Measurements from ENCODE around the gene PCCB. TPM values are rescaled to one million over a fixed set of nuclear protein-coding genes. Genes with fewer than 3 reads are reported as not detected.

The PCCB gene
- polyA plus RNA-seq, 1 donor from 2014 or later = 18.3 TPM

GRCh38 chr3:136237103-136237502 is 13.0 kb upstream of the PCCB start:
- no peaks in the 10 kb centered on the region for H3K9me2 ChIP-seq (ENCODE audit: insufficient read depth, low read length)
- no peaks in the 10 kb centered on the region for H3K79me2 ChIP-seq (replicated peaks; ENCODE audit: insufficient read depth, low read length)
- no peak overlapping the region for H3K4me2 ChIP-seq (ENCODE audit: low read length)
- no peaks in the 10 kb centered on the region for H4K20me1 ChIP-seq (ENCODE audit: insufficient read depth)
- H3F3A ChIP-seq (ENCODE audit: insufficient read depth, low read length, poor library complexity, severe bottlenecking) = no peaks in the 10 kb centered on the region
- no peak overlapping the region for H3K9ac ChIP-seq (ENCODE audit: low read length)
- no peak for TF ChIP-seq EP300 (conservative IDR thresholded peaks at IDR 0.05; ENCODE audit: poor library complexity, severe bottlenecking)
- TF ChIP-seq, protein P1, sequence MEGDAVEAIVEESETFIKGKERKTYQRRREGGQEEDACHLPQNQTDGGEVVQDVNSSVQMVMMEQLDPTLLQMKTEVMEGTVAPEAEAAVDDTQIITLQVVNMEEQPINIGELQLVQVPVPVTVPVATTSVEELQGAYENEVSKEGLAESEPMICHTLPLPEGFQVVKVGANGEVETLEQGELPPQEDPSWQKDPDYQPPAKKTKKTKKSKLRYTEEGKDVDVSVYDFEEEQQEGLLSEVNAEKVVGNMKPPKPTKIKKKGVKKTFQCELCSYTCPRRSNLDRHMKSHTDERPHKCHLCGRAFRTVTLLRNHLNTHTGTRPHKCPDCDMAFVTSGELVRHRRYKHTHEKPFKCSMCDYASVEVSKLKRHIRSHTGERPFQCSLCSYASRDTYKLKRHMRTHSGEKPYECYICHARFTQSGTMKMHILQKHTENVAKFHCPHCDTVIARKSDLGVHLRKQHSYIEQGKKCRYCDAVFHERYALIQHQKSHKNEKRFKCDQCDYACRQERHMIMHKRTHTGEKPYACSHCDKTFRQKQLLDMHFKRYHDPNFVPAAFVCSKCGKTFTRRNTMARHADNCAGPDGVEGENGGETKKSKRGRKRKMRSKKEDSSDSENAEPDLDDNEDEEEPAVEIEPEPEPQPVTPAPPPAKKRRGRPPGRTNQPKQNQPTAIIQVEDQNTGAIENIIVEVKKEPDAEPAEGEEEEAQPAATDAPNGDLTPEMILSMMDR (IDR thresholded peaks at IDR 0.05; ENCODE audit: poor library complexity, severe bottlenecking) = no peak
- no peak for TF ChIP-seq EZH2 (IDR thresholded peaks at IDR 0.05; ENCODE audit: borderline replicate concordance, insufficient read depth, low read length, poor library complexity, severe bottlenecking)
- no peak for TF ChIP-seq SMC3 (conservative IDR thresholded peaks at IDR 0.05; ENCODE audit: poor library complexity)
- no peak for TF ChIP-seq REST (IDR thresholded peaks at IDR 0.05; ENCODE audit: borderline replicate concordance)
- no peak for TF ChIP-seq TAF1 (IDR thresholded peaks at IDR 0.05; ENCODE audit: low read depth)
- TF ChIP-seq RAD21 (conservative IDR thresholded peaks at IDR 0.05) = no peak
- no peak for TF ChIP-seq POLR2AphosphoS5 (IDR thresholded peaks at IDR 0.05)
- TF ChIP-seq MXI1 (conservative IDR thresholded peaks at IDR 0.05; ENCODE audit: poor library complexity, severe bottlenecking) = no peak
- no peaks in the 10 kb centered on the region for H3K9me3 ChIP-seq (ENCODE audit: low read length)
- no peak overlapping the region for H2AFZ ChIP-seq (ENCODE audit: low read depth, low read length)
- no peak overlapping the region for H3K27ac ChIP-seq (ENCODE audit: low read length)
- H3K4me3 ChIP-seq (ENCODE audit: low read length) = no peak overlapping the region
- no peaks in the 10 kb centered on the region for H3K36me3 ChIP-seq (ENCODE audit: insufficient read depth, low read length)
- no peaks in the 10 kb centered on the region for H3K27me3 ChIP-seq (ENCODE audit: insufficient read depth, low read depth, low read length)

GRCh38 chr3:136237961-136238649 is 12.0 kb upstream of the PCCB start:
- Histone ChIP-seq H3K79me2 (replicated peaks; ENCODE audit: insufficient read depth, low read length) (no peaks in the 10 kb centered on the region), H2AFZ (ENCODE audit: low read depth, low read length) (no peak overlapping the region), H3K9me2 (ENCODE audit: insufficient read depth, low read length) (no peaks in the 10 kb centered on the region), H3K4me2 (ENCODE audit: low read length) (no peak overlapping the region), H3K9me3 (ENCODE audit: low read length) (no peaks in the 10 kb centered on the region), H3K4me3 (ENCODE audit: low read length) (no peak overlapping the region), H4K20me1 (ENCODE audit: insufficient read depth) (no peaks in the 10 kb centered on the region), H3K27me3 (ENCODE audit: insufficient read depth, low read depth, low read length) (no peaks in the 10 kb centered on the region), H3K9ac (ENCODE audit: low read length) (no peak overlapping the region), H3K36me3 (ENCODE audit: insufficient read depth, low read length) (no peaks in the 10 kb centered on the region), H3K27ac (ENCODE audit: low read length) (no peak overlapping the region), H3F3A (ENCODE audit: insufficient read depth, low read length, poor library complexity, severe bottlenecking) (no peaks in the 10 kb centered on the region)
- TF ChIP-seq REST (IDR thresholded peaks at IDR 0.05; ENCODE audit: borderline replicate concordance) (no peak), RAD21 (conservative IDR thresholded peaks at IDR 0.05) (no peak), EP300 (conservative IDR thresholded peaks at IDR 0.05; ENCODE audit: poor library complexity, severe bottlenecking) (no peak), TAF1 (IDR thresholded peaks at IDR 0.05; ENCODE audit: low read depth) (no peak), SMC3 (conservative IDR thresholded peaks at IDR 0.05; ENCODE audit: poor library complexity) (no peak), EZH2 (IDR thresholded peaks at IDR 0.05; ENCODE audit: borderline replicate concordance, insufficient read depth, low read length, poor library complexity, severe bottlenecking) (no peak), POLR2AphosphoS5 (IDR thresholded peaks at IDR 0.05) (no peak), MXI1 (conservative IDR thresholded peaks at IDR 0.05; ENCODE audit: poor library complexity, severe bottlenecking) (no peak)
- TF ChIP-seq, protein P1 (IDR thresholded peaks at IDR 0.05; ENCODE audit: poor library complexity, severe bottlenecking) = no peak
